HK-2 (cell line): Measurements from ENCODE around the gene ZNF22.
A peak's percentile ranks its signal among the peaks of the same experiment; 100 is the strongest.

Experiments used
- DNase-seq: peaks from one replicate; pipeline ENCODE4 v3.0.0-alpha.2; 2018; ENCODE audit not compliant: unreplicated experiment

The ZNF22 gene

DNA sequence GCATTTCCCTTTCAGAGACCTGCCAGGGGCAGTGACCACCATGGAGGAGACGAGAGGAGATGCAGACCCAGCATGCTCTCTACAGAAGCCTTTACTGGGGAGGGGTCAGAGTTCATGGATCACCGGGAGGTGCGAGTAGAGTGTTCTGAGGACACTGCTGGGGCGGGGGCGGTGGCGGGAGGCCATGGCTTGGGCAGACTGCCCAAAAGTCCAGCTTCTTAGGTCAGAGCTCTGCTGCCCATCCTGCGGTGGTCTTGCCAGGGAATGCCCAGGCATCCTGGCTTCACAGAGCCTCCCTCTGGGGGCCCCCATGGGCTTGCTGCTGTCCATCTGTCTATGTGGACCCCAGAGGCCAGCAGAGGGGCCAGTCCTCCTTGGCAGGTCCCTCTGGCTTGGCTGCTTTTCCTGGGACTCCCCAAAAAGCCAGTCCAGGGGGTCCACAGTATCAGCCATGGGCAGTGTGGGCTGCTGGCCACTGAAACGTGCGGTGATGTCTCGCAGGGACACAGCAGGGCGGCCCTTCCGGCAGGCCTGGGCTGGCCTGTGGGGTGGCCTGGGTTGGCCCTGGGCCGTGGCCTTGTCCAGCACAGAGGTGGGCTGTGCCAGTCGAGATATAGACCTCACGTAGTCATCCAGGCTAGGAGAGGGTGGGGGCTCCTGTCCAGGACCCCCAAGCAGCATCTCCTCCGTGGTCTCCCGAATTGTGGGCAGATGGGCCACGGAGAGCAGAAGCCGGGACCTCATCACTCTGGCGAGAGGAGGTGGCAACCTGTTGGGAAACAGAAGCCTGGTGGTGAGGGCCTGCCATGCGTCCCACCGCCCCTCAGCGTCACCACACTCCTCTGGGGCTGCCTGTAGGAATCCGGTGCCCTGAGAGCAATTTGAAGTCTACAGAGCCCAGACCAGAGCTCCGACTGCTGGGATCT lies 23.2 kb upstream of the ZNF22 start:
- no peak for DNase-seq

DNA sequence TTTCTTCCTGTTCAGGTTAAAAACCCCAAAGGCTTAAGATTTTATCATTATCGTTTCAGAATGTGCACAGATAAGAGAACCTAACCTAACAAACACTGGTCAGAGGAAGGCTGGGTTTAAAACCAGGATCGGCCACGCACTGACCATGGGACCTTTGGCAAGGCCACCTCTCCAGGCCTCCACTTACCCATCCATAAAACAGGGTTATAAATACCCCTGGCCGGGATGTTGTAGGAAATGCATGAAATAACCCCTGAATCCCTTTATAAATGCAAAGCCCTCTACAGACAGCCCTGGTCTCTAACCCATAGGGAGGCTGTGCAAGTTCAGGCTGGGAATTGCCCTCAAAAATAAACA lies 22.5 kb upstream of the ZNF22 start:
- DNase-seq, result no peak

DNA sequence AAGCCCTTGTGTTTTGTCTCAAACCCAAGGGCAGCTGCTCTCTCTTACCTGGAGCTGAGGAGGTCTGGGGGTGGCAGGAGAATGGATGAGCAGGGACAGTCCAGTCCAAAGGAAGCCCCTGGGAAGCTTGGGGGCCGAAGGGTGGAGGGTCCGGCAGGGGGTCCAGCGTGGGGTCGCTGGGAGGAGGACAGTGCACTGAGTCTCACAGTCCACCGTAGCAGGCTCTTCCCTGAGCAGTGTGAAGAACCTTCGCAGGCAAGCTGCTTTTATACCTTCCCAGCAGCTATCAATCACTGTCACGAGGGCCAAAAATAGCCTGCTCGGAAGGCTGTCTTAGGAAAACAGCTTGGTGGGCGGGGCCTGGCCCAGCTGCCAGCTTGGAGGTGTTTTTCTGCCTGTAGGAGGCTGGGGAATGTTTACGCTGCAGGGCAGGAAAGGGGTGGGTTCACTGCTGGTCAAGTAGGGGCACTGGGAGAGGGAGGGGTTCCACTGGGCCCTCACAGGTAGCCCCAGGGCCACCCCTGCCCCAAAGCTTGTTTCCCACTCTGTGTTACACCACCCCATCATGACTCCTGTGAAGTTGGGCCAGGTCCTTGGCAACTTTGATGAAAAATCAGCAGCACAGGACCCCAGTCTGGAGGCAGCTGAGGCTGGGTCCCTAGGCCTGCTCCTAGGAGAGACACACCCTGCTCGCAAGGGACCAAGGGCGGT lies 22.0 kb upstream of the ZNF22 start, which contains the start of gene DEPP1:
DEPP1 (minus strand) TSS at position 240 of the 711 bp plus-strand sequence. CDS start 779 bp downstream, outside the sequence.
- peak; percentile 94 for DNase-seq

DNA sequence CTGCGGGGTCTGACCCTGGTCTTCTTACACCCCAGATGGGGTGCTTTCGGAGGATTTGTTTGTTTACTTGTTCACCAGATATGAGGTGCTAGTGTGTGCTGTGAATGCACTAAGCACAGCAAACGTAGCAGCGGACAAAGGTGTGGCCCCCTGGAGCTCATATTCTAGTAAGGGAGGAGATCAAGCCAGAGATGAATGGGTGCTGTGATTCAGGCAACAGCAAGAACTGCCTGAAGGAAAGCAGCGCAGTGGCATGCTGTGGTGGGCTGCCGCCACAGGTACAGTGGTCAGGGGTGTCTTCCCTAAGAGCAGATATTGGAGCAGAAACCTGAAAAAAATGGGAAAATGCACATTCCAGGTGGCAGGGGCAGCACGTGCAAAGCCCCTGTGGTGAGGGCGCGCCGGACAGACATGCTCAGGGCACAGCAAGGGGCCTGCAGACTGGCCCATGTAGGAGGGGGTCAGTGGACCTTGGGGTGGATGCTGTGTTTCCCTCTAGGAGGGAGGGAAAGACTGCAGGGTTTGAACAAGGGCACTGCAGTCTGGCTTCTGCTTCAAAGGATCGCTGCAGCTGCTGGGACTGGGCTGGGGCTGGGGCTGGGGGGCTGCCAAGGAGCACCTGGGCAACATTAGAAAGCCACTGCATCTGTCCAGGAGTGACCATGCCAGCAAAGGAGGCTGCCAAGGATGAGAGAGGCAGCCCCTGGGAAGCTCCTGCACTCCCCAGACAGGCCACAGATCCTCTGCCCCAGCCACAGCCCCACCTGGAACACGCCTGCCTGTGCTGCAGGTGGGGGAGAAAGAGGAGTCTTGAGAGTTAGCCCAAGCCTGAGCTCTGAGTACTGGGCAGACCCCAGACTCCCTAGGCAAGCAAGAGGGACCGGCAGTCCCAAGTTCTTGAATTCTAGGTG lies 21.2 kb upstream of the ZNF22 start:
- DNase-seq, result no peak

DNA sequence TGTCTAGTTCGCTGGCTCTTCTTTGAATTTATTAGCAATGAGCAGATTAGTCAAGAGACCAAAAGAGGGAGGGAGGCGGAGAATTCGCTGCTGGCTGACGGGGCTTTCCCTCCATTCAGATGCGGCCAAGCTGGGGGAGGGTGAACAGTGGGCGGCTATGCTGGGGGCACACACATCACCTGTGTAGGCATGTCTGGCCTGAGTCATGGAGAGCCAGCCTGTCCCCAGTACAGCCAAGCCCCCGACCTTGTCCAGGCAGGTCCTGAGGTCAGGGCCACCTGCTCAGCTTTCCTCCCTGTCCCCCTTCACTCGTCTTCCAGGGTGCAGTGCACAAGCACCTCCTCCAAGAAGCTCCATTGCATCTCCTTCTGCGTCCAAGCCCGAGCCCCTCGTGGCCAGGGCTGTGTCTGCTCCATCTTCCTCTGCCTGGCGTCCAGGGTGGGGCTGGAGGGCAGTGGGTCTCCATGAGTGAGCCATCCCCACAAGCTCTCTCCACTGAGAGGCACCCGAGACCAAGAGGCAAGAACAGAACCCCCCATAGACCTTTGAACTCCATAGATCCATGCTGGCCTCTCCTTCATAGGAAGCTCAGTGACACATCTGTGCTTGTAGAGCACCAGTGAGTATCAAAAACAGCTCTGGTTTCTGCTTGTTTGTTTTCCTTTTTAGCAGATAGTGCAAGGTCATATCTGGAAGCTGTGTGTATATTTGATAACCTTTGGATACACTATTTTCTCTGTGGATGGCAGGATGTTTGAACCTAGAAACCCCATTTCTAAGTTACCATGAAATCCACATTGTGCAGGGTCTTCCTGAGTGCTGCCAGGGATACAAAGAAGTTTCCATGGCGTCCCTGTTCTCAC lies 20.2 kb upstream of the ZNF22 start:
- no peak for DNase-seq

DNA sequence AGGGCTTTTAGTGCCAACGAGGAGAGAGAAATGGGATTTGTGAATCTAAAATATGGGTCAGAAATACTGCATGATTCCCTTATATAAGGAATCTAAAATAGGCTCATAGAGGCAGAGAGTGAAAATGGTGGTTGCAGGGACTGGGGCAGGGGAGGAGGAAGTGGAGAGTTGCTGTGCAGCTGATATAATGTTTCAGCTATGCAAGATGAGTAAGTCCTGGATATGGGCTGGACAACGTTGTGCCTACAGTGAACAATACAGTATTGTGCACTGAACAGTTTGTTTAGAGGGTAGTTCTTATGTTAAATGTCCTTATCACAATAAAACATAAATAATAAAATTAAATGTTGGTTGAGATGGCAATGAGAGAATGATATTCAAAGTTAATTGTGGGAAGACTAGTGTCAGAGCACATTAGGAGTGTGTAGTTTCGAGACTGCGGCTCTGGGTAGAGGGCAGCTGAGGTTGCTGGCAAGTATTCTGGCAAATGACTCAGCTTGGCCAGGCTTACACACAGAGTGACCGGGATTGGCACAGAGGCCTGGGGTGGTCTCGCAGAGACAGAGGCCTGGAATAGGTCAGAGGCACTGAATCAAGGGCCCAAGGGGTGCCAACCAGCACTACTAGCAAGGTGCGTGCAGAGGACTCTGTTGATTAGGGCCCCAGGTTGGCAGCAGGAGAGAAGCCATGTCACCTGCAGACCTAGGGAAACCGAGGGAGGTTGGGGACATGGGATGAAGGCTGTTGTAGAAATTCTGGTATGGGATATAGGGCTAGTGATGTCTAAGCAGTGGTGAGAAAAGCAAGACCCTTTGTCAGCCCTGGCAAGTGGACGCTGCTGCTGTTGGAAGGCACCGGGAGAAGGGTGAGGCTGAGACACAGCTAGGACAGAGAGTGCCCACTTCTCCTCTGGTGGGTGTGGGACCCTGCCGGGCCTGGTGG lies 19.3 kb upstream of the ZNF22 start:
- peak; percentile 75 for DNase-seq

DNA sequence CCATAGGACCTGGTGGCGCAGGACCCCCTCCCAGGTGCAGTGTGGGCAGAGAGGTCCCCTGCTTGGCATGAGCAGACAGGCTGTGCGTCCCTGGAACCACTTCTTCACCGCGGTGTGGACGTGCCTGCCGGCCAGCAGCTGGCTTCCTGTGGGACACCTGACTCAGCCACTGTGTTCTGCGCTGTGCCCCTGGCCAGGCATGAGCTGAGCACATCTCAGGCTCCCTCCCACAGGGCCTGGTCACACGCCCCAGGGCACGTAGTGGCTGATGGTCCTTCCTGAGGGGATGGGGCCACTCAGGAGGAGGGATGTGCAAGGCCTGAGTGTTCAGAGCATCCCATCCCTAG lies 18.6 kb upstream of the ZNF22 start:
- DNase-seq, result peak; percentile 88

DNA sequence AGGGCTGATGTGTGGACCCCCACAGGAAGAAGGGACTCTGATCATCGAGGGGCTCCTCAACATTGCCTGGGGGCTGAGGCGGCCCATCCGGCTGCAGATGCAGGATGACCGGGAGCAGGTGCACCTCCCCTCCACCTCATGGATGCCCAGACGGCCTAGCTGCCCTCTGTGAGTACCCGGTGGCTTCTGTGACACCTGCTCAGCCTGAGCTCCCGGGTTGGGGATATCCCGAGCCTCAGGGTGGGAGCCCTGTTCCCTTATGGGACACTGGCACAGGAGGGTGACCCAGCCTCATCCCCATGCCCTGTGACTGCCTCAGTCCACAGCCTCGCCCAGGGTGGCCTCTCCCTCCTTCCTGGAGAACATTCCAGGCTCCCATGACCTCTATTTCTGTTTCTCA lies 18.2 kb upstream of the ZNF22 start:
- no peak for DNase-seq

DNA sequence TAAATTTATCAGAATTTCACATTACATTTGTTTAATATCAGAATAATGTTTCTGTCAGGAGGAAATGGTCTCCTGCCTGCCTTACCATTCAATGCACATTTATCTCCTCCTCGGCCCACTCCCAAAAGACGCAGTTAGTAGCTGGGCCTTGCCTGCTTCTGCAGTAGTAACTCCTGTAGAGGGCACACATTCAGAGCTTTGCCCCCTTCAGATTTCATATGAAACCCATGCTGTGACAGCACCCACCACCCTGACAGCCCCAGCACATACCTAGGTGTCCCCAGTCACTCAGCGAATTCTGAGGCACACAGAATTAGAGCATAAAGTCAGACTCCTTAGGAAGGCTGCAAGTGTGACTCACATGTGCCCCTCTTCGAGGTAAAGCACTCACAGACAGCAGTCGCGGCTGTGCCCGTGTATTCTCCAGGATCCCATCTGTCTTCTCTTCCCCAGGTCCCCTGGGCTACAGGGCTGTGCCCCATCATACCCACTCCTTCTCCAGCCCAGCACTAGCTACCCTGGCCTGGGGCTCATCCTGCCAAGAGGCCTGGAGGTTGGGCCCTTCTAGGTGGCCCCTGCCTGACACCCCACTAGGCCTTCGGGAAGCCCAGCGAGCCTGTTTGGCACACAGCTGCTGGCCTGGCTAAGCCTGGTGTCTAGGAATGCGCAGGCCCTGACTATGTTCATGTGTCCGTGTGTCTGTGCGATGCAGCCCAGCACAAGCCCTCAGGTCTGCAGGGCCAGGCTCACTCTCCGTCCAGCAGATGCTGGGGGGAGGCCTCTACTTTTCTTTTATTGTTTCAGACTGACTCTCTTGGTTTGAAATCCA lies 17.4 kb upstream of the ZNF22 start:
- DNase-seq, result no peak

DNA sequence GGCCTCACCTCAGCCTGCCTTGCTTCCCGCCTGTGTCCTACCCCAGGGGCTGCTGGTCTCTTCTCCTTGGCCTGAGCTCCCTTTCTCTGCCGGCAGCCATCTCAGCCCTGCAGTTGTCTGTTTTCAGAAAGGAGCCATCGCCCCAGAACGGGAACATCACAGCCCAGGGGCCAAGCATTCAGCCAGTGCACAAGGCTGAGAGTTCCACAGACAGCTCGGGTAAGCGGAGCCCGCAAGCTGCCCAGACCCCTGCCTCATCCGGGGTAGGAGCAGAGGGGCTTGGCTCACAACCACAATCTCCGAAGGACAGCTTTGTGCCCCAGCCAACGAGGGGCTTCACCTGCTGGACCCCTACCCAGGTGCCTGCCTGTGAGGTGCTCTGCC lies 16.8 kb upstream of the ZNF22 start:
- DNase-seq, result no peak

DNA sequence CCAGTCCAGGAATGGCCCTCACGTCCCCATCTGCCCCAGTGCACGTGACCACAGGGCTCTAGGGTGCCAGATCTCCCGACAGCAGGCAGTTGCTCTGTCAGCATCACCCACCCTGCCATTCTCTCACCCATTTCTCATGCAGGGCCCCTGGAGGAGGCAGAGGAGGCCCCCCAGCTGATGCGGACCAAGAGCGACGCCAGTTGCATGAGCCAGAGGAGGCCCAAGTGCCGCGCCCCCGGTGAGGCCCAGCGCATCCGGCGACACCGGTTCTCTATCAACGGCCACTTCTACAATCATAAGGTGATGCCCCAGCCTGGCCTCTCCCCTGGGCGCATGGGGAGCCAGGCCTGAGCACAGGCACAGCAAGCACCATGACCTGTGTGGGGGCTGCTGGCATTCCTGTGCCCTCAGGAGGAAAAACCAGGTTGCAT lies 16.0 kb upstream of the ZNF22 start:
- no peak for DNase-seq

DNA sequence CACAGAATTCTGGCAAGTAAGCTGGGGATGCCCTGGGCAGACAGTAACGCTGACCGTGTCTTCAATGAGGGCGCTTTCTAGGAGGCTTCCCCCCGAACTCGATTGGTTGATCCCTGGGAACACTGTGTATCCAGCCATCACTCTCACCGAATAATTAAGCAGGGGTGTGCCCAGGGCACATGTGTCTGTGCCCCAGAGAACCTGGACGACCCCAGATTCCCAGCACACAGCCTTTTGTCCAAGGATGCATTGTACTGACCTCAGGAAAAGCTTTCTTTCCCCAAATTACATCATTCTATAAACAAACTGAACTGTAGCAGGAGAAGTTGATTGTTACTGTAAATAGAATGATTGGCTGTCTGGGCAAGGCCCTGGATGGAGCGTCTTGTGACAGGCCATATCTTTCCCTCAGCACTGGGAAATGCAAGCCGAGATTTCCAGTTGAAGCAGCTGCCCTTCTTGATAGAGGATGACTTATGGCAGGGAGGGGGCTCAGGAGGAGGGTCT lies 15.5 kb upstream of the ZNF22 start:
- no peak for DNase-seq

DNA sequence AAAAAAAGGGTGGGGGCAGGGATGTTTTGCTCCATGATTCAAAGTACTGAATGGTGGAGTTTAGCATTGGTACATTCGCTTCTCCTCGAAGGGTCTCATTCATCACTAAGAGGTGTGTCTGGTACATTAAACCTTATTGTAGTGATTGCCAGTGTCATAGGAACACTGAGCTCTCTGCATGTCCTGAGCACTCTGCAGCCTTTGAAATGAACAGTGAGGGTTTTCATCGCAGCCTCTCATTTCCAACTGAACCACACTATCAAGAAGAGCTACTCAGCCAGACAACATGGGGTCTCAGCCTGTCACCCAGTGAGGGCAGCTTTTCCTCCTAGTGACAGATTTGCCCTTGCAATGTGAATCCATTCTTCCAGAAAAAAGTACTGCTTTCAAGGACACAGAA lies 14.5 kb upstream of the ZNF22 start:
- no peak for DNase-seq

DNA sequence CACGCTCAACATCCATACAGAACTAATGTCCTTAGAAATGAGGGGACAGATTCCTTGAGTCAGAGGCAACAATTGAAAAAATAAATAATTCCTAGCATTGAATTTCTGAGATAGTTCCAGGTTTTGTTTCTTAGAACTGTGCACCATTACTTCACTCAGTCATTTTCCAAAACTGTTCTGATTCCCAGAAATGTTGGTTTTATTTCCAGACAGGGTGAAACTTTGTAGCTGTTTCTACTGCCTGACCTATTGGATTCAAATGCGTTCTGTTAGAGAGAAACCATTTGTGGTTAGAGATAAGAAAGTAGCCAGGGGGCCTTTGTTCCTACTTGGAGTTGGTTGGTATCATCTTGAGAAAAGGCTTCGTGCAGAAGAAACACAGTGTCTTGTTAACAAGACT lies 14.1 kb upstream of the ZNF22 start:
- no peak for DNase-seq

DNA sequence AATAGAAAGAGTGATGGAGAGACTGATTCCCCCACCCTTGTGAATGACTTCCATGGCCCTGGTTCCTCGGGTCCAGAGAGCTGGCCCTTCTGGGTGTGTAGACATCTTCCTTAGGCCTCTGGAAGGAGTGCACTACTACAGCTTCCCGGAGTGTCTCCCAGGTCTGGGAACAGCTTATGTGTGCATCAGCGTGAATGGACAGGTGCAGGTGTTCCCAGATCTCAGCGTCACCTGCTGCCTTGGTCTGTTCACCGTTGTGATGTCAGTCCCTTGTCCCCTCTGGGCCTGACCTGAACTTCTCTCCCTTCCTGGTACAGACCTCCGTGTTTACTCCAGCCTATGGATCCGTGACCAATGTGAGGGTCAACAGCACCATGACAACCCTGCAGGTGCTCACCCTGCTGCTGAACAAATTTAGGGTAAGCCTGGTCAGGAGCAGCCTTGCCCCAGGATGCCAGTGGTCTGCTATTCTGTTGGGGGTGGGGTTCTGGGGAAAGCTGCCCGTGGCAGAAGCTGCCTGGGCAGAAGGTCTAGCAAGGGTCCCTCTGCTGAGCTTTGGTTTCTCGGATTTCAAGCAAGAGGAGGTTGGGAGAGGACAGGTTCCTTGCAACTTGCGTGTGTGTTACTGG lies 11.7 kb upstream of the ZNF22 start:
- no peak for DNase-seq

DNA sequence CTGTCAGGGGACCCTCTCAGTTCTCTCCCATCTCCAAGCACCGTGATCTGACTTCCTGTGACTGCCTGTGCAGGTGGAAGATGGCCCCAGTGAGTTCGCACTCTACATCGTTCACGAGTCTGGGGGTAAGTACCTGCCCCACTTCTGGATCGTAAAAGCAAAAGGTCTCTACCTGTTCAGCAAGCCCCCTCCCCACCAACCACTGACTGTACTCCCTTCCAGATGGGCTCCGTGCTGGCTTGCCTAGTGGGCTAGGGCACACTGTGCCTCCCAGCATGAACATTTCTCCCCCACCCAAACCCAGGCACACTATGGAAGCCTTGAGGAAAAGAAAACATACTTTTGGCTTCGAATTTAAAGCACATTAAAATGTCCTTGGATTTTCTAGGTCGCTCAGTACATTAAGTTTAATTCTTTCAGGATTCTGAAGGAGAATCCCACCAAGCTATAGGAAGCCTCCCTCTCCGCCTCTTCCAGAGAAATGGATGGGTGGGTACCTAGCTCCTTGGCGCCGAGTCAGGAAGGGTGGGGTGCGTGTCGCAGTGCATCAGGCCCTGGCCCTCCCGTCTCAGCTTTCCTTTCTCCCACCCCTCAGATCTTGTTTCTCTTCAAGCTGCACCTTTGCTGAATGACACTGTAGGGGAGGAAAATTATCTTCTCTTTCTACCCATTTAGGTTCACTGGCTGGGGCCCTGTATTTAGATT lies 11.0 kb upstream of the ZNF22 start:
- DNase-seq, result no peak

DNA sequence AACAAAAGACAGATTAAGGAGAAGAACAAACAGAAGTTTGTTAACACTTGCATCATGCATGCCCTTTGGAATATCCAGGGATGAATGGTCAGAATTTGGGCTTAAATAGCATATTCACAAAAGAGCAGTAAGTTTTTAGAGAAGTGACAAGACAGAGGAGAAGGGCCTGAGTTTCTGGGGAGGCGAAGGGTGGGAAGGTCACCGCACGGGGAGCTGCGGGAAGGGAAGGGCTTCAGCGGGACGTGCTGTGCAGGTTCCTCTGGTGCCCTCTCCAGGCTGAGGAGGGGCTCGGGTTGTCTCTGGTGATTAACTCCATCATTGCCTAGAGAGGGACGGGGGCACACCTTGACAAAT lies 10.4 kb upstream of the ZNF22 start:
- DNase-seq, result no peak

DNA sequence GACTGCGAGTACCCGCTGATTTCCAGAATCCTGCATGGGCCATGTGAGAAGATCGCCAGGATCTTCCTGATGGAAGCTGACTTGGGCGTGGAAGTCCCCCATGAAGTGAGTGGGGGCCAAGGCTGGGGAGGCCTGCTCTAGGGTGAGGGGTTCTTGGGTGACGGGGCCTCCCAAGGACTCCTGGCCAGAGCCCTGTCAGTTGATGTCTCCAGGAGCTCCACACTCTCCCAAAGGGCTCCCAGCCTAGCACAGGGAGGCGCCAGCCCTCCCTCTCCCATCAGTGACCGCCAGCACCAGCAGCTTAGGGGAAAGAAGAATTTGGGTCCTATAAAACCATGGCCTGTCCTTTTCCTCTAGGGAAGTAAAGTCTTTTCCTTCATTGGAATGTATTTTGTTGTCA lies 9.8 kb upstream of the ZNF22 start:
- DNase-seq, result no peak
